Psoas muscle (tissue), 8 donors: ENCODE data around the gene MRC2. TPM values are rescaled to one million over a fixed set of nuclear protein-coding genes. Genes with fewer than 3 reads are reported as not detected.

Source experiments
- ATAC-seq, 4 donors: fragments of 200-7000 bp; cut with Tn5 transposase; one replicate each; pipeline ENCODE4 v1.9.1; 2020; ENCODE audit warnings: moderate library complexity in 3 of 4, mild to moderate bottlenecking in 2 of 4
- DNase-seq, 2 donors: peaks; one replicate each; pipeline ENCODE4 v3.0.0-alpha.2; 2020
- H3K27ac ChIP-seq: fragments of 200-600 bp; one replicate; pipeline ENCODE4 v1.8.0; 2022
- H3K27me3 ChIP-seq, 3 donors: fragments of 200-600 bp in 1 of 3; one replicate each; pipeline versions ENCODE4 v1.6.1 to v1.8.0; 2013 to 2022; ENCODE audit warnings: low read length in 2 of 3, mild to moderate bottlenecking in 2 of 3, moderate library complexity in 1 of 3; ENCODE audit not compliant: insufficient read depth in 3 of 3
- H3K36me3 ChIP-seq, 2 donors: fragments of 200-600 bp in 1 of 2; one replicate each; pipeline versions ENCODE4 v1.6.1 to v1.8.0; 2013 to 2022; ENCODE audit warnings: low read depth in 1 of 2, mild to moderate bottlenecking in 1 of 2, moderate library complexity in 1 of 2; ENCODE audit not compliant: insufficient read depth in 1 of 2
- H3K4me1 ChIP-seq: fragments of 200-600 bp; one replicate; pipeline ENCODE4 v1.8.0; 2022
- H3K4me3 ChIP-seq: fragments of 200-600 bp; one replicate; pipeline ENCODE4 v1.8.0; 2022; ENCODE audit warnings: mild to moderate bottlenecking
- H3K9me3 ChIP-seq: fragments of 200-600 bp; one replicate; pipeline ENCODE4 v1.8.0; 2022
- WGBS, 3 donors: extraction: QIAGEN DNeasy Blood & Tissue Kit; methylation state at CpG; one replicate each; pipeline versions ENCODE4 v1.1.6 to v1.1.7; 2013; 5-methylcytosine and 5-hydroxymethylcytosine counted together
- intact Hi-C, 2 donors: fragments of 100-400 bp; cut with DNase I; formaldehyde crosslinking; loops; one replicate each; pipeline versions ENCODE4 v1.11.0 to v1.14.2; 2022
- polyA plus RNA-seq, 3 donors: library from polyadenylated mRNA; stranded (reverse); fragments of 200-250 nt; gene quantifications; one replicate each; pipeline ENCODE4 v1.2.3, GENCODE V29; 2013
- total RNA-seq, 4 donors: library from RNA; stranded (reverse); fragmentation: NEBNext Ultra II Directional in 2 of 4; extraction: Animal tissue kit (Norgen Biotek cat#: 25700) in 2 of 4; gene quantifications; one replicate each; pipeline versions ENCODE4 v1.2.1 to v1.2.4, GENCODE V29; 2021 to 2023
- TF ChIP-seq, protein P1 (sequence below): fragments of 200-600 bp; IDR thresholded peaks from one replicate; pipeline ENCODE4 v1.8.0; 2022; ENCODE audit warnings: antibody characterized with exemption
- donor health status: healthy with polysubstance abuse.
- donor health status: DM: no; HTN: no; CAD: no; lungs with moderate emphysema.
- donor health status: Bipolar disorder and iron deficiency.
- donor health status: healthy.
- donor health status: DM: yes; HTN: yes; CAD: no.
- donor health status: DM: no; HTN: no; CAD: no.
- donor health status: DM: no; HTN: no; CAD: no.
- donor health status: DM: yes; HTN: yes; CAD: no.

The MRC2 gene
- total and polyA plus RNA-seq, 7 donors, result 3.5 to 17.5 (median 5.9) TPM

DNA sequence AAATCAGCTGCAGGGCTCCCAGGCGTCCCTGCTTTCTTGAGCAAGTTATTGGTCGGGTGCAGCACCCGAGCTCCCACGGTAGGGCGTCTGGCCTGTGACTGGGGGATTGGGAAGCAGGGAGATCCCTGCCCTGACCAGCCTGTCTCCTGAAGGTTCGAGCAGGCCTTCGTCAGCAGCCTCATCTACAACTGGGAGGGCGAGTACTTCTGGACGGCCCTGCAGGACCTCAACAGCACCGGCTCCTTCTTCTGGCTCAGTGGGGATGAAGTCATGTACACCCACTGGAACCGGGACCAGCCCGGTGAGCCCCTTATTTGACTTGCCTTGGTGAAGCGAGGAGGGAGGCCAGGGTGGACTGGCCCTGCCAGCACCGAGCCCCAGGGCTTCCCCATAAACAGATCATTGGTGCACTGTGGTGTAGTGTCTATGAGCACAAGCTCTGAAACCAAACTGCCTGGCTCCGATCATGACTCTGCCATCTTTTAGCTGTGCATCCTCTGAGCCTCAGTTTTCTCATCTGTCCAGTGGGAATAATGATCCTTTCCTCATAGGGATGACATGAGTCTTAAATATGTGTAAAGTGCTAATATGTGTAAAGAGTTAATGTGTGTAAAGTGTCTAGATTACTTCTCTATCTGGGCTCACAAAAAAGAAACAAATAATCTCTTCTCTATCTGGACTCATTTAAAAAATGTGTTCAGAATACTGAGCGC, 48.9 kb downstream of the MRC2 start:
- Histone ChIP-seq H3K36me3 (no peaks in the 10 kb centered on the region), H3K27ac (no peak overlapping the region), H3K9me3 (no peaks in the 10 kb centered on the region), H3K4me3 (no peak overlapping the region), H3K4me1 (no peaks in the 10 kb centered on the region), H3K27me3 (no peaks in the 10 kb centered on the region)
- TF ChIP-seq, protein P1, sequence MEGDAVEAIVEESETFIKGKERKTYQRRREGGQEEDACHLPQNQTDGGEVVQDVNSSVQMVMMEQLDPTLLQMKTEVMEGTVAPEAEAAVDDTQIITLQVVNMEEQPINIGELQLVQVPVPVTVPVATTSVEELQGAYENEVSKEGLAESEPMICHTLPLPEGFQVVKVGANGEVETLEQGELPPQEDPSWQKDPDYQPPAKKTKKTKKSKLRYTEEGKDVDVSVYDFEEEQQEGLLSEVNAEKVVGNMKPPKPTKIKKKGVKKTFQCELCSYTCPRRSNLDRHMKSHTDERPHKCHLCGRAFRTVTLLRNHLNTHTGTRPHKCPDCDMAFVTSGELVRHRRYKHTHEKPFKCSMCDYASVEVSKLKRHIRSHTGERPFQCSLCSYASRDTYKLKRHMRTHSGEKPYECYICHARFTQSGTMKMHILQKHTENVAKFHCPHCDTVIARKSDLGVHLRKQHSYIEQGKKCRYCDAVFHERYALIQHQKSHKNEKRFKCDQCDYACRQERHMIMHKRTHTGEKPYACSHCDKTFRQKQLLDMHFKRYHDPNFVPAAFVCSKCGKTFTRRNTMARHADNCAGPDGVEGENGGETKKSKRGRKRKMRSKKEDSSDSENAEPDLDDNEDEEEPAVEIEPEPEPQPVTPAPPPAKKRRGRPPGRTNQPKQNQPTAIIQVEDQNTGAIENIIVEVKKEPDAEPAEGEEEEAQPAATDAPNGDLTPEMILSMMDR, result no peak
- 88 to 92% (median 90%) methylated on average over 16 of the region's 16 CpGs for WGBS, 3 donors
- ATAC-seq, result no peak
- intact Hi-C loops, result no loop called here
- DNase-seq, result no peak

DNA sequence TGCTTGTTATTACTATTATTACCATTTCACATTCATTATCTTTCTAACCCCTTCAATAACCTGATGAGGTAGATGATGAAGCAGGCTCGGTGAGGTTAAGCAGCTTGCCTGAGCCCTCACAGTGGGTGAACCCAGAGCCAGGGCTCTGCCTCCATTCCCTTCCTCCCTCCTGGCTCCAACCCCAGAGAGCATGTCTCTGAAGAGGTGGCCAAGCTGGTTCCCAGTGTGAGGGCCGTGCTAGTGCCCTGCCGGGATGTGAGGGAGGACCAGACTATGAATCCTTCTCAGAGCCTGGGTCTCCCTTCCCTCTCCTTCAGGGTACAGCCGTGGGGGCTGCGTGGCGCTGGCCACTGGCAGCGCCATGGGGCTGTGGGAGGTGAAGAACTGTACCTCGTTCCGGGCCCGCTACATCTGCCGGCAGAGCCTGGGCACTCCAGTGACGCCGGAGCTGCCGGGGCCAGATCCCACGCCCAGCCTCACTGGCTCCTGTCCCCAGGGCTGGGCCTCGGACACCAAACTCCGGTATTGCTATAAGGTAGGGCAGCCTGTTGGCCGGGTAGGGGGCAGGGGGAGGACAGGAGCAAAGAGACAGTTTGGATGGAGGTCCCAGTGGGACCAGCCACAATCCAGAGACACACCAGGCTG, 49.6 kb downstream of the MRC2 start:
- ATAC-seq (no peak), DNase-seq (no peak)
- no peak overlapping the region for H3K27ac ChIP-seq
- no peaks in the 10 kb centered on the region for H3K36me3 ChIP-seq
- intact Hi-C loops, result no loop called here
- TF ChIP-seq, protein P1, result no peak
- no peaks in the 10 kb centered on the region for H3K27me3 ChIP-seq
- H3K4me1 ChIP-seq, result no peaks in the 10 kb centered on the region
- no peaks in the 10 kb centered on the region for H3K9me3 ChIP-seq
- WGBS, 3 donors, result 91 to 94% (median 93%) methylated on average over 18 of the region's 18 CpGs
- no peak overlapping the region for H3K4me3 ChIP-seq

DNA sequence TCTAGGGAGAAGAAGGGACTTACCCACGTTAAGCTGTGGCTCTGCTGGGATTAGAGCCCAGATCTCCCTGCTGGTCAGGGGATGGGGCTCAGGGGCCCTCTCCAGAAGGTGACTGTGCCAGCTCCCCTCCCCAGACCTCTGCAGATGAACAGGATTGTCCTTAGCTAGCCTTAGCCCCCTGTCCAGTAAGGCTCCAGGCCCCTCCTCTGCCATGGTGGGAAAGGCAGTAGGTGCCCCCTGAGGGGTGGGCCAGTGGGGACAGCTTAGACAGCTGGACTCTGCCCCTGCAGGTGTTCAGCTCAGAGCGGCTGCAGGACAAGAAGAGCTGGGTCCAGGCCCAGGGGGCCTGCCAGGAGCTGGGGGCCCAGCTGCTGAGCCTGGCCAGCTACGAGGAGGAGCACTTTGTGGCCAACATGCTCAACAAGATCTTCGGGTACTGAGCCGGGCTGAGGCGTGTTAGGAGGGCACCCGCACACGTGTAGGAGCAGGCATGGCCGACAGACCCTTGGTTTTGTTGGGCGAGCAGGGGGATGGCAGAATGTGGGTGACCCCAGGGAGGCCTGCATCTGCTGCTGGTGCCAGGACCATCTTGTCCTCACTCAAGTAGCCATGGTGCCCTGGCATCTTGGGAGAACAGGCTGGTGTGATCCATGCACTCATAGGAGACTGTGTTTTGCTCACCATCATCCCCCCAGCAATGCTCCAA, 50.9 kb downstream of the MRC2 start:
- Histone ChIP-seq H3K27me3 (no peaks in the 10 kb centered on the region), H3K27ac (no peak overlapping the region), H3K36me3 (no peaks in the 10 kb centered on the region), H3K9me3 (no peaks in the 10 kb centered on the region), H3K4me1 (no peaks in the 10 kb centered on the region), H3K4me3 (no peak overlapping the region)
- intact Hi-C loops, result no loop called here
- no peak for ATAC-seq
- DNase-seq, result no peak
- WGBS, 3 donors, result 63 to 72% (median 72%) methylated on average over 10 of the region's 10 CpGs
- TF ChIP-seq, protein P1, result no peak

DNA sequence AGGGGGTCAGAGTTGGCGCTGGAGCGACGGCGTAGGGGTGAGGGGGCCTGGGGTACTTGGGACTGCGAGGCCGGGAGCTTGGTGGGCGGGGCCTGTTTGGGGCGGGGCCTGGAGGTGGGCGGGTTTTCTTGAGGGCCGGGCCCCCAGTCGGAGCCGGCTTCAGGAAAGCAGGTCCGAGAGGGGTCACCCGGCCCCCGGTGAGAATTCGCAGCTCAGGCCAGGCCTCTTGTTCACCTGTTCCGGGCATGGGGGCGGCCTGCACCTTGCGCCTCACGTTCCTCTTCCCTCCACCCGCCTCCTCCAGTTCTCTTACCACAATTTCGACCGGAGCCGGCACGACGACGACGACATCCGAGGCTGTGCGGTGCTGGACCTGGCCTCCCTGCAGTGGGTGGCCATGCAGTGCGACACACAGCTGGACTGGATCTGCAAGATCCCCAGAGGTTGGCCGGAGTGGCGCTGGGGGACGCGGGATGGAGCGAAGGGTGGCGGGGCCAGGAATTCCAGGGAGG, 52.5 kb downstream of the MRC2 start:
- Histone ChIP-seq H3K4me3 (no peak overlapping the region), H3K36me3 (no peaks in the 10 kb centered on the region), H3K9me3 (no peaks in the 10 kb centered on the region), H3K4me1 (no peaks in the 10 kb centered on the region), H3K27me3 (no peaks in the 10 kb centered on the region), H3K27ac (no peak overlapping the region)
- WGBS, 3 donors, result 85 to 87% (median 87%) methylated on average over 31 to 37 of the region's 37 CpGs
- ATAC-seq (no peak), DNase-seq (no peak)
- intact Hi-C loops, result no loop called here
- TF ChIP-seq, protein P1, result no peak
